ENCODE measurements around the gene KLHL21.
"Not testable (repeated sequence)": the region's sequence is repeated elsewhere in the genome, so short reads cannot be mapped to it uniquely, and the experiment has no call there.

Gene KLHL21

GRCh38 chr1:6569033-6569432 is 33.6 kb downstream of the KLHL21 start:
- no peak for DNase-seq (ENCODE audit: low read depth in 1 of 2, low spot score in 1 of 2)
- in situ Hi-C loops (cut with HindIII; ENCODE audit: low pct_unique_long_range_greater_than_20kb, low sequenced_read_pairs), result no loop called here
- TF ChIP-seq JUND (IDR thresholded peaks at IDR 0.05; ENCODE audit: low read depth), result no peak

DNA sequence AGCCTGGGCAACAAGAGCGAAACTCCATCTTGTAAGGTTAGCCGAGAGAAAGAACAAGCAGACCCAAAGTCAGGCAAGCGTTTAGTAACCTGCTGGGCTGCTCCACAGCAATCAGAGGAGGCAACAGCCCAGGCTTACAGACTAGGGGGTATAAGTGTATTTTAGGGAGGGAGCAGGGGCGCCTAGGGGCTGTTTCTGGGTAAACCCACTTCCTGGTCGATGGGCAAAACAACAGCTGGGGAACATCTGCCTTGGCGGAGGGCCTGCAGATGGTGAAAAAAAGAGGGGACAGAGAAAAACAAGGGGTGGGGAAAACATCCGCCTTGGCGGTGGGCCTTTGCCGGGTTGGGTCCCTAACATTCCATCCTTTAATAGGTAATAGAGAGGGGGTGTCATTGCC is 42.4 kb downstream of the KLHL21 start:
- in situ Hi-C loops (cut with HindIII; ENCODE audit: low pct_unique_long_range_greater_than_20kb, low sequenced_read_pairs), result no loop called here
- TF ChIP-seq JUND (IDR thresholded peaks at IDR 0.05; ENCODE audit: low read depth), result no peak
- no peak for DNase-seq (ENCODE audit: low read depth in 1 of 2, low spot score in 1 of 2)

- DNase-seq (ENCODE audit: low read depth in 1 of 2, low spot score in 1 of 2); in situ Hi-C loops (cut with HindIII; ENCODE audit: low pct_unique_long_range_greater_than_20kb, low sequenced_read_pairs): not testable (repeated sequence)
These were observed 43.5 kb downstream of the KLHL21 start for GRCh38 chr1:6559161-6559560.

DNA sequence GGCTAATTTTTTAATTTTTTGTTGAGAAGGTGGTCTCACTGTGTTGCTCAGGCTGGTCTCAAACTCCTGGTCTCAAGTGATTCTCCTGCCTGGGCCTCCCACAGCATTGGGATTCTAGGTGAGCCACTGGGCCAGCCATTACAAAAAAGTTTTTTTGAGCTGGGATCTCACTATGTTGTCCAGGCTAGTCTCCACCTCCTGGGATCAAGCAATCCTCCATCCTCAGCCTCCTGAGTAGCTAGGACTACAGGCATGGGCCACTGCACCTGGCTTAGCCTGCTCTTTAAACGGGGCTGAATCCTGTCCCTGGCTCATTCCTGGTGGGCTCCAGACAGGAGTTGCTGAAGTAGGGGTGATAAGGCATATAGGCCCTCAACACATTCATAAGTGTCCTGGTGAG is 45.1 kb downstream of the KLHL21 start:
- in situ Hi-C loops (cut with HindIII; ENCODE audit: low pct_unique_long_range_greater_than_20kb, low sequenced_read_pairs), result no loop called here
- no peak for TF ChIP-seq JUND (IDR thresholded peaks at IDR 0.05; ENCODE audit: low read depth)
- no peak for DNase-seq (ENCODE audit: low read depth in 1 of 2, low spot score in 1 of 2)

- in situ Hi-C loops (cut with HindIII; ENCODE audit: low pct_unique_long_range_greater_than_20kb, low sequenced_read_pairs), result no loop called here
- TF ChIP-seq JUND (IDR thresholded peaks at IDR 0.05; ENCODE audit: low read depth), result no peak
- no peak for DNase-seq (ENCODE audit: low read depth in 1 of 2, low spot score in 1 of 2)
These were observed 47.5 kb downstream of the KLHL21 start, which contains the start of gene TAS1R1 for GRCh38 chr1:6554907-6555778. TAS1R1 (plus strand) TSS chr1:6555307; CDS start chr1:6555374, 67 bp downstream.

GRCh38 chr1:6554031-6554906 is 48.4 kb downstream of the KLHL21 start, which contains the start of gene NOL9:
NOL9 (minus strand) TSS chr1:6554513; CDS start chr1:6554502, 11 bp downstream.
- peak; percentile 76 to 87 for DNase-seq (ENCODE audit: low read depth in 1 of 2, low spot score in 1 of 2)
- in situ Hi-C loops (cut with HindIII; ENCODE audit: low pct_unique_long_range_greater_than_20kb, low sequenced_read_pairs), result no loop called here

DNA sequence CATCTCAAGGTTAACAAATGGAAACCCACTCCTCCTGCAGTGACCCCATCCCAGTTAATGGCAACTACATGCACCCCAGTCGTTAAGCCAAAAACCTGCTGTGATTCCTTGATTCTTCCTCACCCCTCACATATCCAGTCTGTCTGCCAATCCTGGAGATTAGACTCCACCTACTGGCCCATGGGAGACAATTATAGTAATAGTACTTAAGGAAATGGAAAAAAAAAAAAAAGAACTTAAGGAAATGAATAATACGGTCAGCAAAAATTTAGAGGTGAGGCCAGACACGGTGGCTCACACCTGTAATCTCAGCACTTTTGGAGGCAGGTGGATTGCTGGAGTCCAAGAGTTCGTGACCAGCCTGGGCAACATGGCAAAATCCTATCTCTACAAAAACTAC is 55.4 kb downstream of the KLHL21 start:
- DNase-seq (ENCODE audit: low read depth in 1 of 2, low spot score in 1 of 2), result peak in 1 of 2 experiments; percentile 9
- no peak for TF ChIP-seq JUND (IDR thresholded peaks at IDR 0.05; ENCODE audit: low read depth)
- in situ Hi-C loops (cut with HindIII; ENCODE audit: low pct_unique_long_range_greater_than_20kb, low sequenced_read_pairs), result no loop called here

More at GRCh38 chr1:6554031-6554906, 48.4 kb downstream of the KLHL21 start, which contains the start of gene NOL9:
- TF ChIP-seq JUND (IDR thresholded peaks at IDR 0.05; ENCODE audit: low read depth), result no peak

GRCh38 chr1:6546326-6546725 is 56.3 kb downstream of the KLHL21 start:
- in situ Hi-C loops (cut with HindIII; ENCODE audit: low pct_unique_long_range_greater_than_20kb, low sequenced_read_pairs), result no loop called here
- no peak for TF ChIP-seq JUND (IDR thresholded peaks at IDR 0.05; ENCODE audit: low read depth)
- DNase-seq (ENCODE audit: low read depth in 1 of 2, low spot score in 1 of 2), result no peak

- no peak for TF ChIP-seq JUND (IDR thresholded peaks at IDR 0.05; ENCODE audit: low read depth)
- in situ Hi-C loops (cut with HindIII; ENCODE audit: low pct_unique_long_range_greater_than_20kb, low sequenced_read_pairs), result no loop called here
- no peak for DNase-seq (ENCODE audit: low read depth in 1 of 2, low spot score in 1 of 2)
These were observed 57.2 kb downstream of the KLHL21 start for GRCh38 chr1:6545276-6546112.

GRCh38 chr1:6544831-6545230 is 57.8 kb downstream of the KLHL21 start:
- TF ChIP-seq JUND (IDR thresholded peaks at IDR 0.05; ENCODE audit: low read depth), result no peak
- in situ Hi-C loops (cut with HindIII; ENCODE audit: low pct_unique_long_range_greater_than_20kb, low sequenced_read_pairs), result no loop called here
- DNase-seq (ENCODE audit: low read depth in 1 of 2, low spot score in 1 of 2), result no peak

All from T47D (cell line).